Activated gamma-delta T cell treated with anti-CD3 and anti-CD28 coated beads, Interleukin-2, amount 50 U/mL, for 16 hours (primary cell): ENCODE results near the gene MYO5B.

Experiments
- DNase-seq: peaks from one replicate; pipeline ENCODE4 v3.0.0-alpha.2; 2020; ENCODE audit warnings: low read depth

Gene MYO5B

GRCh38 chr18:50188652-50189051, 6.3 kb downstream of the MYO5B start:
- no peak for DNase-seq

GRCh38 chr18:50187659-50188058, 7.3 kb downstream of the MYO5B start:
- DNase-seq = no peak

GRCh38 chr18:50186385-50186784, 8.6 kb downstream of the MYO5B start:
- no peak for DNase-seq

GRCh38 chr18:50183556-50183955, 11.4 kb downstream of the MYO5B start:
- no peak for DNase-seq

- DNase-seq = no peak
These were observed 12.4 kb downstream of the MYO5B start for GRCh38 chr18:50182511-50182910.

- no peak for DNase-seq
These were observed 13.4 kb downstream of the MYO5B start for GRCh38 chr18:50181590-50181989.

GRCh38 chr18:50179465-50179864, 15.5 kb downstream of the MYO5B start:
- DNase-seq = no peak

GRCh38 chr18:50177294-50177992, 17.5 kb downstream of the MYO5B start:
- DNase-seq = no peak

GRCh38 chr18:50172367-50172766, 22.6 kb downstream of the MYO5B start:
- DNase-seq = no peak

- DNase-seq = no peak
These were observed 23.5 kb downstream of the MYO5B start for GRCh38 chr18:50171406-50171805.

GRCh38 chr18:50170004-50170403, 24.9 kb downstream of the MYO5B start:
- DNase-seq = no peak

- no peak for DNase-seq
These were observed 25.8 kb downstream of the MYO5B start for GRCh38 chr18:50169149-50169548.

GRCh38 chr18:50167966-50168365, 27.0 kb downstream of the MYO5B start:
- DNase-seq = no peak

GRCh38 chr18:50166901-50167300, 28.0 kb downstream of the MYO5B start:
- no peak for DNase-seq

- DNase-seq = no peak
These were observed 31.4 kb downstream of the MYO5B start for GRCh38 chr18:50163505-50163904.

- DNase-seq = no peak
These were observed 32.3 kb downstream of the MYO5B start for GRCh38 chr18:50162486-50163304.

- DNase-seq = no peak
These were observed 33.2 kb downstream of the MYO5B start for GRCh38 chr18:50161597-50162205.

- DNase-seq = no peak
These were observed 35.3 kb downstream of the MYO5B start for GRCh38 chr18:50159654-50160046.

- DNase-seq = no peak
These were observed 35.9 kb downstream of the MYO5B start for GRCh38 chr18:50158866-50159653.

GRCh38 chr18:50155406-50155805, 39.5 kb downstream of the MYO5B start:
- DNase-seq = no peak

- DNase-seq = no peak
These were observed 40.5 kb downstream of the MYO5B start for GRCh38 chr18:50154420-50154819.

- DNase-seq = no peak
These were observed 42.0 kb downstream of the MYO5B start for GRCh38 chr18:50152900-50153299.
